ENCODE measurements around the gene SPAG5. TPM values are rescaled to one million over a fixed set of nuclear protein-coding genes. Genes with fewer than 3 reads are reported as not detected.
A peak's percentile ranks its signal among the peaks of the same experiment; 100 is the strongest.

The SPAG5 gene
- total RNA-seq, 3 donors from 2014 or later, result 3.3 to 5.8 (median 4.1) TPM

GRCh38 chr17:28530926-28531325, 67.9 kb downstream of the SPAG5 start:
- H3K36me3 ChIP-seq, result no peaks in the 10 kb centered on the region
- no peaks in the 10 kb centered on the region for H3K27me3 ChIP-seq
- H3K27ac ChIP-seq, result no peak overlapping the region
- no peak overlapping the region for H3K4me3 ChIP-seq
- TF ChIP-seq CTCF (IDR thresholded peaks at IDR 0.05), result no peak
- no peak for TF ChIP-seq POLR2A (IDR thresholded peaks at IDR 0.05)
- TF ChIP-seq POLR2AphosphoS5 (IDR thresholded peaks at IDR 0.05), result no peak
- DNase-seq (ENCODE audit: low spot score in 2 of 2), result no peak
- H3K4me1 ChIP-seq, result peaks cover 0 to 9% of the 10 kb centered on the region in 2 donors
- no peaks in the 10 kb centered on the region for H3K9me3 ChIP-seq
- intact Hi-C loops (cut with DNase I; ENCODE audit: low total_unique reads), result no loop called here

GRCh38 chr17:28530250-28530649, 68.6 kb downstream of the SPAG5 start:
- H3K9me3 ChIP-seq, result no peaks in the 10 kb centered on the region
- H3K4me1 ChIP-seq, result peaks cover 0 to 9% of the 10 kb centered on the region in 2 donors
- H3K4me3 ChIP-seq, result no peak overlapping the region
- no peak for TF ChIP-seq POLR2A (IDR thresholded peaks at IDR 0.05)
- no peak for TF ChIP-seq CTCF (IDR thresholded peaks at IDR 0.05)
- no peak for TF ChIP-seq POLR2AphosphoS5 (IDR thresholded peaks at IDR 0.05)
- no peak for DNase-seq (ENCODE audit: low spot score in 2 of 2)
- no peaks in the 10 kb centered on the region for H3K36me3 ChIP-seq
- no peak overlapping the region for H3K27ac ChIP-seq
- intact Hi-C loops (cut with DNase I; ENCODE audit: low total_unique reads), result no loop called here
- no peaks in the 10 kb centered on the region for H3K27me3 ChIP-seq

GRCh38 chr17:28529013-28529400, 69.8 kb downstream of the SPAG5 start:
- intact Hi-C loops (cut with DNase I; ENCODE audit: low total_unique reads), result no loop called here
- H3K27ac ChIP-seq, result no peak overlapping the region
- H3K4me3 ChIP-seq, result no peak overlapping the region

GRCh38 chr17:28528327-28529012, 70.4 kb downstream of the SPAG5 start:
- intact Hi-C loops (cut with DNase I; ENCODE audit: low total_unique reads), result no loop called here
- no peak overlapping the region for H3K27ac ChIP-seq
- H3K36me3 ChIP-seq, result no peaks in the 10 kb centered on the region
- no peak for TF ChIP-seq POLR2AphosphoS5 (IDR thresholded peaks at IDR 0.05)
- no peak for TF ChIP-seq CTCF (IDR thresholded peaks at IDR 0.05)
- TF ChIP-seq POLR2A (IDR thresholded peaks at IDR 0.05), result no peak
- peaks cover 0 to 9% of the 10 kb centered on the region in 2 donors for H3K4me1 ChIP-seq
- no peaks in the 10 kb centered on the region for H3K9me3 ChIP-seq
- no peak for DNase-seq (ENCODE audit: low spot score in 2 of 2)
- H3K4me3 ChIP-seq, result no peak overlapping the region
- H3K27me3 ChIP-seq, result no peaks in the 10 kb centered on the region

More at GRCh38 chr17:28529013-28529400, 69.8 kb downstream of the SPAG5 start:
- TF ChIP-seq POLR2AphosphoS5 (IDR thresholded peaks at IDR 0.05) (no peak), POLR2A (IDR thresholded peaks at IDR 0.05) (no peak), CTCF (IDR thresholded peaks at IDR 0.05) (no peak)
- Histone ChIP-seq H3K4me1 (peaks cover 0 to 9% of the 10 kb centered on the region in 2 donors), H3K36me3 (no peaks in the 10 kb centered on the region), H3K27me3 (no peaks in the 10 kb centered on the region), H3K9me3 (no peaks in the 10 kb centered on the region)
- no peak for DNase-seq (ENCODE audit: low spot score in 2 of 2)

GRCh38 chr17:28527859-28528258, 71.0 kb downstream of the SPAG5 start:
- Histone ChIP-seq H3K4me1 (peaks cover 0 to 9% of the 10 kb centered on the region in 2 donors), H3K27ac (peak overlapping the region; percentile 76 to 85), H3K4me3 (no peak overlapping the region), H3K36me3 (no peaks in the 10 kb centered on the region), H3K9me3 (no peaks in the 10 kb centered on the region), H3K27me3 (no peaks in the 10 kb centered on the region)
- no peak for TF ChIP-seq POLR2AphosphoS5 (IDR thresholded peaks at IDR 0.05)
- no peak for TF ChIP-seq CTCF (IDR thresholded peaks at IDR 0.05)
- TF ChIP-seq POLR2A (IDR thresholded peaks at IDR 0.05), result no peak
- peak; percentile 69 to 72 for DNase-seq (ENCODE audit: low spot score in 2 of 2)
- intact Hi-C loops (cut with DNase I; ENCODE audit: low total_unique reads), result no loop called here
